ENCODE data around the gene NCAPH2. TPM values are rescaled to one million over a fixed set of nuclear protein-coding genes. Genes with fewer than 3 reads are reported as not detected.

Gene NCAPH2
- total and polyA plus RNA-seq, 9 of the 15 experiments (the other 6 are each of a cell fraction or from before 2014, with no cell fraction given): 3.6 to 88.6 (median 32.4) TPM

GRCh38 chr22:50562523-50563412, 54.7 kb downstream of the NCAPH2 start, which contains the start of gene SYCE3 (continued):
- TF ChIP-seq ZNF511 (CRISPR knock-in tag; IDR thresholded peaks at IDR 0.05) (no peak), CTCF (IDR thresholded peaks at IDR 0.05 in 2 of 3, conservative IDR thresholded peaks at IDR 0.05 in 1 of 3; ENCODE audit: insufficient read depth in 2 of 3, low read depth in 1 of 3, low read length in 3 of 3) (peak; percentile 80 to 88 (median 85)), SRSF9 (IDR thresholded peaks at IDR 0.05; ENCODE audit: borderline replicate concordance, low read depth, low read length) (no peak), SMARCE1 (IDR thresholded peaks at IDR 0.05) (no peak), TBP (optimal IDR thresholded peaks at IDR 0.05; ENCODE audit: low read depth, low read length) (peak; percentile 9), CC2D1A (IDR thresholded peaks at IDR 0.05) (no peak), NRF1 (conservative IDR thresholded peaks at IDR 0.05 in 1 of 2, IDR thresholded peaks at IDR 0.05 in 1 of 2) (peak; percentile 33 to 39; a peak in 3 of 4 replicates), MAZ (CRISPR knock-in tag; conservative IDR thresholded peaks at IDR 0.05 in 1 of 2, IDR thresholded peaks at IDR 0.05 in 1 of 2) (peak; percentile 75 to 95), ZNF224 (CRISPR knock-in tag; IDR thresholded peaks at IDR 0.05) (no peak), HINFP (tag; conservative IDR thresholded peaks at IDR 0.05; ENCODE audit: low read depth) (no peak), SFPQ (IDR thresholded peaks at IDR 0.05; ENCODE audit: low read depth, low read length) (no peak), ZNF639 (CRISPR knock-in tag; conservative IDR thresholded peaks at IDR 0.05 in 1 of 2, IDR thresholded peaks at IDR 0.05 in 1 of 2) (no peak), RAD21 (CRISPR knock-in tag; conservative IDR thresholded peaks at IDR 0.05 in 1 of 2, IDR thresholded peaks at IDR 0.05 in 1 of 2) (peak; percentile 49 to 56), NUFIP1 (IDR thresholded peaks at IDR 0.05; ENCODE audit: partially characterized antibody) (no peak), PKNOX1 (IDR thresholded peaks at IDR 0.05) (peak; percentile 49)
